DMS53 treated with DMSO at 0.1 percent for 48 hours (cell line): ENCODE data around the gene YDJC.
"Not testable (repeated sequence)": the region's sequence is repeated elsewhere in the genome, so short reads cannot be mapped to it uniquely, and the experiment has no call there.

Experiments
- DNase-seq: peaks from one replicate; lab custom pipeline; 2025; ENCODE audit not compliant: unreplicated experiment; lab: John Stamatoyannopoulos, UW

The YDJC gene

GRCh38 chr22:21582801-21583740 lies 46.8 kb downstream of the YDJC start:
- DNase-seq = no peak

DNA sequence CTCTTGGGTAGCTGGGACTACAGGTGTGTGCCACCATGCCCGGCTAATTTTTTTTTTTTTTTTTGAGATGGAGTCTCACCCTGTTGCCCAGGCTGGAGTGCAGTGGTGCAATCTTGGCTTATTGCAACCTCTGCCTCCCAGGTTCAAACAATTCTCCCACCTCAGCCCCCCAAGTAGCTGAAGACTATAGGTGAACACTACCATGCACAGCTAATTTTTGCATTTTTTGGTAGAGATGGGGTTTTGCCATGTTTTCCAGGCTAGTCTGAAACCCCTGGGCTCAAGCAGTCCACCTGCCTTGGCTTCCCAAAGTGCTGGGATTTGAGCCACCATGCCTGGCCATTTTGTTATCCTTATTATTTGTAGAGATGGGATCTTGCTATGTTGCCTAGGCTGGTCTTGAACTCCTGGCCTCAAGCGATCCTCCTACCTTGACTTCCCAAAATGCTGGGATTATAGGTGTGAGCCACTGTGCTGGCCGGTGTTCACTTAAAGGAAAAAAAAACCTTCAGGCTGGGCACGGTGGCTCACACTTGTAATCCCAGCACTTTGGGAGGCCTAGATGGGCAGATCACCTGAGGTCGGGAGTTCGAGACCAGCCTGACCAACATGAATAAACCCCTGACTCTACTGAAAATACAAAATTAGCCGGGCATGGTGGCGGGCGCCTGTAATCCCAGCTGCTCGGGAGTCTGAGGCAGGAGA lies 48.7 kb downstream of the YDJC start:
- not testable (repeated sequence) for DNase-seq

GRCh38 chr22:21580623-21581007 lies 49.2 kb downstream of the YDJC start:
- not testable (repeated sequence) for DNase-seq

DNA sequence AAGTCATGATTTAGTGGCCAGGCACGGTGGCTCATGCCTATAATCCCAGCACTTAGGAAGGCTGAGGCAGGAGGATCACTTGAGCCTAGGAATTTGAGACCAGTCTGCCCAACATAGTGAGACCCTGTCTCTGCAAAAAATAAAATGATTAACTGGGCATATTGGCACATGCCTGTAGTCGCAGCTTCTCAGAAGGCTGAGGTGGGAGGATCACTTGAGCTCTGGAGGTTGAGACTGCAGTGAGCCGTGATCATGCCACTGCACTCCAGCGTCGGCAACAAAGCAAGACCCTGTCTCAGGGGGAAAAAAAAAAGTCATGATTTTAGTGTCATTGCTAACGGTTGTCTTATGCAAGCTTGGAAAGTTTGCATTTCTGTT lies 50.4 kb downstream of the YDJC start:
- DNase-seq = no peak
